Measurements from ENCODE around the gene CYYR1. TPM values are rescaled to one million over a fixed set of nuclear protein-coding genes. Genes with fewer than 3 reads are reported as not detected.

Gene CYYR1
- total RNA-seq, 1 experiment from 2014 or later: 13.6 TPM

- H2BK120ac ChIP-seq (ENCODE audit: low read depth, low read length, poor library complexity, severe bottlenecking): no peak overlapping the region
- DNase-seq: no peak
- no peak overlapping the region for H2BK15ac ChIP-seq (ENCODE audit: low read depth, low read length)
- no peak overlapping the region for H3K14ac ChIP-seq (ENCODE audit: insufficient read depth, low read length)
- no peaks in the 10 kb centered on the region; a peak in 2 of 5 replicates for H3K9me3 Mint-ChIP-seq
- no peak overlapping the region for H3K23ac ChIP-seq (ENCODE audit: insufficient read length, low read depth, low read length)
- H3K4me3 Mint-ChIP-seq: no peak overlapping the region
- no peak overlapping the region for H3K9ac ChIP-seq (ENCODE audit: extremely low read depth, insufficient read length, low read length)
- no peak overlapping the region for H3K4ac ChIP-seq (ENCODE audit: low read depth, low read length)
- H2AFZ ChIP-seq (ENCODE audit: low read length): no peak overlapping the region
- no peaks in the 10 kb centered on the region for H3K9me3 ChIP-seq (ENCODE audit: control insufficient read depth, low read depth, low read length)
- H3T11ph ChIP-seq (ENCODE audit: low read length): no peak overlapping the region
- no peak overlapping the region for H4K91ac ChIP-seq (ENCODE audit: insufficient read length, low read depth, low read length)
- no peak overlapping the region for H3K27ac ChIP-seq (ENCODE audit: insufficient read length, low read depth, low read length)
- no peak overlapping the region for H3K4me2 ChIP-seq (ENCODE audit: insufficient read depth, insufficient read length, low read length)
- H3K4me1 Mint-ChIP-seq: peaks cover 13 to 15% of the 10 kb centered on the region in 2 experiments
- H4K20me1 ChIP-seq (ENCODE audit: control insufficient read depth, insufficient read depth, insufficient read length): no peaks in the 10 kb centered on the region
- H3K56ac ChIP-seq (ENCODE audit: insufficient read length, low read depth, low read length): no peak overlapping the region
- H3K18ac ChIP-seq (ENCODE audit: insufficient read length, low read depth, low read length): no peak overlapping the region
- no peak overlapping the region for H2BK12ac ChIP-seq (ENCODE audit: insufficient read length, low read depth, low read length)
- H3K27me3 ChIP-seq (ENCODE audit: insufficient read depth, low read length): no peaks in the 10 kb centered on the region
- H3K79me1 ChIP-seq (ENCODE audit: insufficient read depth, low read depth, low read length, poor library complexity, severe bottlenecking): no peaks in the 10 kb centered on the region
- no peak overlapping the region for H2BK5ac ChIP-seq (ENCODE audit: insufficient read length, low read length)
- no peak for TF ChIP-seq CTCF (conservative IDR thresholded peaks at IDR 0.05)
- no CpG with 5 or more reads among the region's 10 CpGs for WGBS (ENCODE audit: extremely low coverage, insufficient read length, low lambda C conversion rate)
- H2AK5ac ChIP-seq (ENCODE audit: insufficient read length, low read length): no peak overlapping the region
- no peaks in the 10 kb centered on the region for H3K27me3 Mint-ChIP-seq (ENCODE audit: low read depth)
- no peaks in the 10 kb centered on the region for H3K23me2 ChIP-seq (ENCODE audit: insufficient read length, low read depth, low read length, poor library complexity, severe bottlenecking)
- no peak overlapping the region for H4K5ac ChIP-seq (ENCODE audit: insufficient read length, low read depth, low read length)
- peaks cover 2% of the 10 kb centered on the region; the same call in 1 of the 2 replicates for H3K4me1 ChIP-seq (ENCODE audit: insufficient read depth, low read length)
- H4K8ac ChIP-seq (replicated peaks; ENCODE audit: insufficient read length, low read depth, low read length): no peak overlapping the region
- H3K27ac Mint-ChIP-seq: no peak overlapping the region; a peak in 1 of 7 replicates
- no peaks in the 10 kb centered on the region for H3K79me2 ChIP-seq (ENCODE audit: insufficient read depth, low read length)
- peaks cover 0 to 22% (median 12%) of the 10 kb centered on the region in 3 experiments; a peak in 5 of 7 replicates for H3K36me3 Mint-ChIP-seq (ENCODE audit: insufficient read depth in 1 of 3, low read depth in 3 of 3)
- H2BK20ac ChIP-seq (ENCODE audit: low read depth, low read length, poor library complexity, severe bottlenecking): no peak overlapping the region
These were observed 77.7 kb downstream of the CYYR1 start for GRCh38 chr21:26495283-26495849.
